K562 (cell line): ENCODE results near the gene DEGS2. TPM values are rescaled to one million over a fixed set of nuclear protein-coding genes. Genes with fewer than 3 reads are reported as not detected.

Experiments
- ATAC-seq: fragments of 200-7000 bp; cut with Tn5 transposase; 3 replicates; pipeline ENCODE4 v1.9.1; 2020; ENCODE audit warnings: moderate library complexity
- BruUV-seq: library from RNA; stranded (reverse); fragments of 400-500 nt; replicated peaks from 2 replicates; lab custom pipeline; 2021; lab: Mats Ljungman, UMichigan
- CTCF ChIA-PET: fragments of 300-600 bp; formaldehyde crosslinking; extraction: SDS; loops from one replicate; lab custom pipeline; 2021; ENCODE audit warnings: low intra/inter-chr PET ratio; lab: Yijun Ruan, JAX
- POLR2A ChIA-PET: fragments of 300-600, 350-650 bp; sonication (Branson Sonifier 250); formaldehyde crosslinking; extraction: SDS; loops from one replicate; lab custom pipeline; 2021; ENCODE audit warnings: antibody characterized with exemption, inconsistent platforms; lab: Yijun Ruan, JAX
- DNase-seq, 4 experiments: peaks; one replicate each; pipeline versions ENCODE4 v3.0.0 to v3.0.0-alpha.2; 2011 to 2018; ENCODE audit warnings: low spot score in 3 of 4, mixed read lengths in 3 of 4; ENCODE audit errors: extremely low read depth in 1 of 4
- FAIRE-seq: peaks from 2 replicates; lab custom pipeline; 2011; peaks lifted over from hg19 to GRCh38; lab: Jason Lieb, UNC
- H2AFZ ChIP-seq: 2 replicates; pipeline ENCODE4 v1.6.0; 2011; ENCODE audit warnings: low read depth, low read length, control low read depth, inconsistent platforms
- H3K27ac ChIP-seq: fragments of 200-600 bp; 3 replicates; pipeline ENCODE4 v1.8.0; 2011; ENCODE audit warnings: low read depth, mild to moderate bottlenecking, control low read depth, inconsistent platforms, low read length, moderate library complexity, mixed read lengths; ENCODE audit errors: extremely low read depth
- H3K27me3 ChIP-seq, 2 experiments: fragments of 300-600 bp in 1 of 2; 2 replicates in 1 of 2; 3 replicates in 1 of 2; pipeline versions ENCODE4 v1.6.0 to v1.8.0; 2011; ENCODE audit warnings: inconsistent platforms in 2 of 2, low read length in 2 of 2, mild to moderate bottlenecking in 1 of 2, mixed read lengths in 1 of 2, moderate library complexity in 1 of 2; ENCODE audit not compliant: control insufficient read depth in 2 of 2, insufficient read depth in 2 of 2
- H3K36me3 ChIP-seq: fragments of 300-600 bp; 3 replicates; pipeline ENCODE4 v1.8.0; 2011; ENCODE audit warnings: mild to moderate bottlenecking, low read length, inconsistent platforms; ENCODE audit not compliant: control insufficient read depth, insufficient read depth
- H3K4me1 ChIP-seq, 2 experiments: fragments of 200-600 bp in 1 of 2; replicated peaks in 1 of 2; 2 replicates in 1 of 2; 3 replicates in 1 of 2; pipeline versions ENCODE4 v1.5.1 to v1.8.0; 2011; ENCODE audit warnings: inconsistent platforms in 2 of 2, low read length in 2 of 2, mild to moderate bottlenecking in 1 of 2, mixed read lengths in 1 of 2, moderate library complexity in 1 of 2; ENCODE audit not compliant: control insufficient read depth in 2 of 2, insufficient read depth in 2 of 2
- H3K4me2 ChIP-seq: 2 replicates; pipeline ENCODE4 v1.6.1; 2011; ENCODE audit warnings: low read length, control low read depth, inconsistent platforms, mixed read lengths; ENCODE audit not compliant: insufficient read depth
- H3K4me3 ChIP-seq: fragments of 200-600 bp; sonication (generic), shearing (Covaris generic); 2 replicates; pipeline ENCODE4 v1.5.1; 2016; ENCODE audit warnings: control low read depth, inconsistent platforms
- H3K79me2 ChIP-seq: fragments of 200-600 bp; 3 replicates; pipeline ENCODE4 v1.8.0; 2011; ENCODE audit warnings: low read length, inconsistent platforms; ENCODE audit not compliant: control insufficient read depth, insufficient read depth
- H3K9ac ChIP-seq, 2 experiments: 2 replicates each; pipeline versions ENCODE4 v1.6.0 to v1.6.1; 2011; ENCODE audit warnings: low read depth in 2 of 2, low read length in 2 of 2, control low read depth in 1 of 2, inconsistent platforms in 1 of 2, mild to moderate bottlenecking in 1 of 2, mixed read lengths in 1 of 2; ENCODE audit not compliant: insufficient read depth in 1 of 2
- H3K9me1 ChIP-seq: one replicate; pipeline ENCODE4 v1.6.0; 2011; ENCODE audit warnings: inconsistent platforms, mild to moderate bottlenecking, low read length, moderate library complexity; ENCODE audit not compliant: control insufficient read depth, insufficient read depth
- H3K9me3 ChIP-seq: replicated peaks from 2 replicates; pipeline ENCODE4 v1.5.1; 2011; ENCODE audit warnings: low read depth, low read length, inconsistent platforms; ENCODE audit not compliant: control insufficient read depth, insufficient read depth
- H4K20me1 ChIP-seq: replicated peaks from 2 replicates; pipeline ENCODE4 v1.6.1; 2011; ENCODE audit warnings: low read length, inconsistent platforms, mixed read lengths; ENCODE audit not compliant: control insufficient read depth, insufficient read depth
- KAT7 ChIP-seq: sonication (generic); formaldehyde crosslinking; IDR thresholded peaks from 2 replicates; pipeline ENCODE4 v1.8.0; 2022; ENCODE audit warnings: missing genetic modification reagents, mild to moderate bottlenecking, borderline replicate concordance
- POLR2G ChIP-seq: fragments of 200-400 bp; formaldehyde crosslinking; IDR thresholded peaks from 2 replicates; pipeline ENCODE4 v1.6.1; 2017; ENCODE audit warnings: low read depth, mild to moderate bottlenecking, antibody characterized with exemption, low read length, moderate library complexity
- RBFOX2 ChIP-seq: fragments of 200-400 bp; formaldehyde crosslinking; IDR thresholded peaks from 2 replicates; pipeline ENCODE4 v1.6.1; 2017; ENCODE audit warnings: low read depth, mild to moderate bottlenecking, low read length, moderate library complexity
- RREB1 ChIP-seq: fragments of 250-450 bp; sonication (Bioruptor Pico); IDR thresholded peaks from 2 replicates; pipeline ENCODE4 v1.4.0; 2020
- SIN3A ChIP-seq, 2 experiments: fragments of 150-350 bp in 1 of 2; IDR thresholded peaks; 2 replicates each; pipeline ENCODE4 v1.6.1; 2011 to 2016; ENCODE audit warnings: borderline replicate concordance in 2 of 2, low read depth in 2 of 2, low read length in 2 of 2, mild to moderate bottlenecking in 2 of 2, moderate library complexity in 2 of 2; ENCODE audit not compliant: control insufficient read depth in 1 of 2
- TCF15 ChIP-seq: fragments of 250-450 bp; sonication (Bioruptor Pico); IDR thresholded peaks from 2 replicates; pipeline ENCODE4 v1.8.0; 2022; ENCODE audit warnings: moderate library complexity, mild to moderate bottlenecking, inconsistent platforms
- WGBS: fragments of 100-300 bp; shearing (Covaris generic); methylation state at CpG from one replicate; pipeline ENCODE4 v1.1.6; 2016; ENCODE audit warnings: low coverage, mixed read lengths; ENCODE audit not compliant: insufficient coverage; ENCODE audit errors: missing lambda C conversion rate; 5-methylcytosine and 5-hydroxymethylcytosine counted together
- in situ Hi-C: fragments of 300-500 bp; cut with MboI; formaldehyde crosslinking; loops from 4 replicates; pipeline ENCODE4 v1.15.0; 2018; ENCODE audit warnings: inconsistent platforms, mixed read lengths
- intact Hi-C: fragments of 100-400 bp; cut with micrococcal nuclease; formaldehyde crosslinking; loops from 2 replicates; pipeline ENCODE4 v1.14.2; 2022
- polyA plus RNA-seq, 8 experiments: library from polyadenylated mRNA; depleted of rRNA in 4 of 8; stranded (reverse) in 5 of 8; unstranded in 3 of 8; fragments of >200 nt; fragmentation: Nextera tagmentation in 2 of 8; fragmentation: Illumina TruSeq in 1 of 8; extraction: Ambion mirVana in 2 of 8; extraction: Trizol in 1 of 8; gene quantifications; 2 replicates each; pipeline versions ENCODE4 v1.2.1 to v1.2.3, GENCODE V29; 2011 to 2014; ENCODE audit warnings: inconsistent platforms in 1 of 8, missing spikeins in 1 of 8
- total RNA-seq, 7 experiments: library from RNA; depleted of rRNA in 6 of 7; stranded (reverse); fragments of >200 nt in 6 of 7; fragmentation: Illumina TruSeq in 2 of 7; extraction: Trizol in 2 of 7; gene quantifications; 2 replicates each; pipeline versions ENCODE4 v1.2.1 to v1.2.3, GENCODE V29; 2011 to 2021; ENCODE audit warnings: low replicate concordance in 1 of 7

The DEGS2 gene
- total and polyA plus RNA-seq, 9 of the 15 experiments (the other 6 are each of a cell fraction or from before 2014, with no cell fraction given) = 0.22 to 2.9 (median 0.70) TPM

DNA sequence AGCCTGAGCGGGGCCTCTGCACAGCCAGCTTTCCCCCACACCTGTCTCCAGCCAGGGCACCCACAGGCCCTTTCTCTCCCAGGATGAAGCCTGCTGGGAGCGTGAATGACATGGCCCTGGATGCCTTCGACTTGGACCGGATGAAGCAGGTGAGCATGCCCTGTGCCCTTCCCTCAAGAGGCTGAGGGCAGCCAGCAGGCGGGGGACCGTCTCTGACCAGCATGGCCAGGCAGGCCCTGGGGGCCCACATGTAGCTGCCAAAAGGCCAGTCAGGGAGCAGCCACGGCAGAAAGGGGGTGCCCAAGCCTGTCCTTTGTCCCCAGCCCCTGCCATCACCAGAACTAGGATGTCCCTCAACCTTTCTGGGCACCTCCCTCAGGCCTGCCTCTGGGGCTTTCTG is 18.3 kb downstream of the DEGS2 start:
- DNase-seq (no peak), FAIRE-seq (no peak), ATAC-seq (no peak)
- peak overlapping the region; percentile 80 to 93 for H3K9ac ChIP-seq
- H3K4me3 ChIP-seq = peak overlapping the region; percentile 28
- ChIA-PET CTCF (interaction anchor here (2.2 kb wide), 1 partner anchor 52 kb away, joined by 16 read pairs; no protein-coding TSS in a partner anchor), POLR2A (interaction anchor here (0.7 to 1.3 kb wide), 6 partner anchors 10 to 31 kb away, joined by 3 to 4 read pairs (median 3); no protein-coding TSS in a partner anchor)
- H3K9me3 ChIP-seq = no peaks in the 10 kb centered on the region
- peaks cover 15% of the 10 kb centered on the region for H3K79me2 ChIP-seq
- H2AFZ ChIP-seq = no peak overlapping the region
- intact Hi-C loops (loop anchor here (5.0 kb wide), 1 partner anchor 64 kb away; no protein-coding TSS in a partner anchor), in situ Hi-C loops (no loop called here)
- H3K27ac ChIP-seq = peak overlapping the region; percentile 98
- no peak for TF ChIP-seq SIN3A (IDR thresholded peaks at IDR 0.05; ENCODE audit: borderline replicate concordance in 2 of 2, control insufficient read depth in 1 of 2, low read depth in 2 of 2, low read length in 2 of 2)
- TF ChIP-seq TCF15 (CRISPR knock-in tag) = no peak
- TF ChIP-seq RREB1 = no peak
- peak; percentile 65; the same call in 1 of the 2 replicates for TF ChIP-seq RBFOX2
- TF ChIP-seq KAT7 (CRISPR knock-in tag) = peak; percentile 9; the same call in 1 of the 2 replicates
- peak; percentile 69 for TF ChIP-seq POLR2G
- H3K4me2 ChIP-seq = peak overlapping the region; percentile 80
- no peaks in the 10 kb centered on the region for H3K9me1 ChIP-seq
- H3K4me1 ChIP-seq = peaks cover 36 to 76% of the 10 kb centered on the region in 2 experiments
- peaks cover 18% of the 10 kb centered on the region; the same call in 1 of the 3 replicates for H3K36me3 ChIP-seq
- no TSS peak for BruUV-seq
- WGBS = 33% methylated on average over 2 of the region's 7 CpGs
- H4K20me1 ChIP-seq = no peaks in the 10 kb centered on the region
- H3K27me3 ChIP-seq = no peaks in the 10 kb centered on the region
